ENCODE data around the gene DPP6. TPM values are rescaled to one million over a fixed set of nuclear protein-coding genes. Genes with fewer than 3 reads are reported as not detected.

Gene DPP6
- total and polyA plus RNA-seq, 2 of the 8 experiments (the other 6 are each of a cell fraction or from before 2014, with no cell fraction given), result 4.7 to 6.8 TPM

DNA sequence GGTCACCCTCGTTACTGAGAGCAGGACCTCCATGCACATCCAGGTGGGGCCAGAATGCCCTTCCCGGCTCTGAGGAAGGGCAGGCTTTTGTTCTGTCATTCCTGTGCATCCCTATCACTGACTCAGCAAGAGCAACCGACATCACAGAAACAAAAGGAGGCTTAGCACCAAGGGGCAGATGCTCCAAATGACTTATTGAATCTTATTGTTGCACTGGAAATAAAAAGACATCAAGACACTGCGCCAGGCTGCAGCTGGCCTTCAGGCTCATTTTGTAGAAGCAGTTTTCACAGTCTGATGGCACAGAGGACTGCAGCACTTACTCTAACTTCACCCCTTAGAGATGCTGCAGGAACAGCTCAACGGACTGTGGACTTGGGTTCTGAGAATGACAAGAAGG lies 824.3 kb downstream of the DPP6 start:
- Histone ChIP-seq H3K36me3 (ENCODE audit: control insufficient read depth in 2 of 4, insufficient read depth in 4 of 4, low read length in 3 of 4) (no peaks in the 10 kb centered on the region), H3K4me1 (replicated peaks in 1 of 4; ENCODE audit: control insufficient read depth in 3 of 4, insufficient read depth in 4 of 4, low read length in 3 of 4) (no peaks in the 10 kb centered on the region), H2BK12ac (ENCODE audit: low read depth, low read length) (no peak overlapping the region), H3K4me2 (ENCODE audit: insufficient read depth in 1 of 2, low read depth in 2 of 2, low read length in 2 of 2) (no peak overlapping the region), H4K8ac (ENCODE audit: extremely low read depth, insufficient read depth, low read length) (no peak overlapping the region; the same call in 1 of the 2 replicates), H4K91ac (replicated peaks; ENCODE audit: insufficient read length, low read length) (no peak overlapping the region), H2AFZ (ENCODE audit: low read length) (no peak overlapping the region), H2BK5ac (ENCODE audit: low read depth, low read length) (no peak overlapping the region), H3K23me2 (ENCODE audit: low read depth, low read length) (0 out of 2 replicates have a peak, but pooled peaks cover 4% of the 10 kb centered on the region), H3K56ac (replicated peaks; ENCODE audit: insufficient read length, low read depth, low read length) (no peak overlapping the region), H3K79me2 (ENCODE audit: control insufficient read depth in 1 of 2, insufficient read depth in 2 of 2, low read length in 2 of 2) (no peaks in the 10 kb centered on the region), H2BK15ac (ENCODE audit: low read length) (no peak overlapping the region), H2AK5ac (ENCODE audit: low read depth, low read length) (no peak overlapping the region), H2BK120ac (replicated peaks; ENCODE audit: low read depth, low read length) (no peak overlapping the region), H3K23ac (ENCODE audit: insufficient read length) (no peak overlapping the region), H3K14ac (ENCODE audit: insufficient read length) (no peak overlapping the region), H4K5ac (ENCODE audit: insufficient read length, low read depth, low read length) (no peak overlapping the region), H3K4me3 (ENCODE audit: extremely low read depth in 1 of 4, insufficient read depth in 2 of 4, low read depth in 3 of 4, low read length in 4 of 4) (no peak overlapping the region), H3K4ac (replicated peaks; ENCODE audit: insufficient read length, low read depth, low read length) (no peak overlapping the region), H2BK20ac (ENCODE audit: low read length) (no peak overlapping the region), H3K9me3 (ENCODE audit: insufficient read depth in 2 of 2, low read depth in 1 of 2, low read length in 1 of 2) (no peaks in the 10 kb centered on the region), H3K9ac (replicated peaks in 1 of 4; ENCODE audit: extremely low read depth in 1 of 4, low read depth in 3 of 4, low read length in 3 of 4) (no peak overlapping the region), H3K27ac (ENCODE audit: low read depth, low read length) (no peak overlapping the region), H3K79me1 (ENCODE audit: low read depth, low read length) (0 out of 2 replicates have a peak, but pooled peaks cover 3% of the 10 kb centered on the region), H3K27me3 (replicated peaks in 1 of 4; ENCODE audit: control insufficient read depth in 3 of 4, extremely low read depth in 1 of 4, insufficient read depth in 3 of 4, low read length in 3 of 4) (no peaks in the 10 kb centered on the region), H4K20me1 (replicated peaks in 1 of 2; ENCODE audit: control insufficient read depth in 1 of 2, insufficient read depth in 2 of 2, low read length in 2 of 2) (peaks cover 0 to 5% of the 10 kb centered on the region in 2 experiments), H3K18ac (ENCODE audit: extremely low read depth, low read length) (no peak overlapping the region)
- no peak for DNase-seq (ENCODE audit: low read depth in 1 of 2, low spot score in 2 of 2)
- TF ChIP-seq BACH1 (IDR thresholded peaks at IDR 0.05; ENCODE audit: low read length) (peak; percentile 31; the same call in 1 of the 2 replicates), RNF2 (IDR thresholded peaks at IDR 0.05; ENCODE audit: borderline replicate concordance, low read depth, low read length, missing control alignments, poor library complexity, severe bottlenecking) (no peak)
- WGBS, 2 experiments (ENCODE audit: extremely low coverage in 1 of 2, insufficient coverage in 1 of 2, insufficient read length in 1 of 2, insufficient replicate concordance in 2 of 2, low coverage in 1 of 2, low lambda C conversion rate in 2 of 2, missing lambda C conversion rate in 1 of 2), result 81% methylated on average over 5 of the region's 5 CpGs; no CpG with 5 or more reads in 1 of the 2 experiments
- ChIA-PET POLR2A (ENCODE audit: partially characterized antibody) (no interaction called here), CTCF (ENCODE audit: partially characterized antibody) (interaction anchor here (0.7 to 0.9 kb wide), 4 partner anchors 12 to 56 kb away, joined by 3 read pairs; no protein-coding TSS in a partner anchor)
- FAIRE-seq, result no peak
